GM12875 (cell line): ENCODE results near the gene CCDC170.
"Not testable (repeated sequence)": the region's sequence is repeated elsewhere in the genome, so short reads cannot be mapped to it uniquely, and the experiment has no call there.

Experiments
- H3K4me3 ChIP-seq: one replicate; pipeline ENCODE4 v1.5.1; 2011; ENCODE audit warnings: low read depth, low read length, control low read depth
- TF ChIP-seq, protein P1 (sequence below): IDR thresholded peaks from 2 replicates; pipeline ENCODE4 v1.5.1; 2011; ENCODE audit warnings: low read depth, mild to moderate bottlenecking, control low read depth, inconsistent platforms, low read length, moderate library complexity, borderline replicate concordance; ENCODE audit not compliant: insufficient read depth

Gene CCDC170

DNA sequence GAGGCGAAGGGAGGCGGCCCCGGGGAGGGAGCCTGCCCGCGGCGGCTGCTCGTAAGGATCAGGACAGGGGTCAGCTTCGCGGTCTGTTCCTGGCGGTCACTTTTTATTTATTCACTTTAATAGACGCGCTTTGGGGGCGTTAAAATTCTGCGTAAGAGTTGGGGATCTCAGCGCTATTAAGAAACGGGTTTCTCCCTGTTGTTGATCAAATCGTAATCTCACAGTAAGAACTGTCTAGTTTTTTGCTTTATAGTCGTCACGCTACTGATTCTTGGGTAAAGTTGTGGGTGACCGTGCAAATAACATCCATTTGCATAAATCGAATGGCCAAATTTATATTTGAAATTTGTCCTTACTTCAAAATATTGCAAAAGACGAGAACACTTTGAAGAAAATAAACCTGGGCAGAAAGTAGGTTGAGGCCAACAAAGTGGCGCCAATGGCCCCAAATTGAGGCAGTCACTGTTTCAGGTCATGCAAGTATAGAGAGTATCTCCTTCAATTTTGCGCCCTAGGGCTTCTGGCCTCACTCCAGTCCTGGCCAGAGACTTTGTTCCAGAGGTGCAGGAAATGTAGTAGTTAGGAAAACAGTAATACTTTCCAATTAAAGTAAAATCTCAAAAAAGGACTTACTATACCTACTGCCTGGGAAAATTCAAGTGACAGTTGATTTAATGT lies 40.9 kb upstream of the CCDC170 start:
- TF ChIP-seq, protein P1, sequence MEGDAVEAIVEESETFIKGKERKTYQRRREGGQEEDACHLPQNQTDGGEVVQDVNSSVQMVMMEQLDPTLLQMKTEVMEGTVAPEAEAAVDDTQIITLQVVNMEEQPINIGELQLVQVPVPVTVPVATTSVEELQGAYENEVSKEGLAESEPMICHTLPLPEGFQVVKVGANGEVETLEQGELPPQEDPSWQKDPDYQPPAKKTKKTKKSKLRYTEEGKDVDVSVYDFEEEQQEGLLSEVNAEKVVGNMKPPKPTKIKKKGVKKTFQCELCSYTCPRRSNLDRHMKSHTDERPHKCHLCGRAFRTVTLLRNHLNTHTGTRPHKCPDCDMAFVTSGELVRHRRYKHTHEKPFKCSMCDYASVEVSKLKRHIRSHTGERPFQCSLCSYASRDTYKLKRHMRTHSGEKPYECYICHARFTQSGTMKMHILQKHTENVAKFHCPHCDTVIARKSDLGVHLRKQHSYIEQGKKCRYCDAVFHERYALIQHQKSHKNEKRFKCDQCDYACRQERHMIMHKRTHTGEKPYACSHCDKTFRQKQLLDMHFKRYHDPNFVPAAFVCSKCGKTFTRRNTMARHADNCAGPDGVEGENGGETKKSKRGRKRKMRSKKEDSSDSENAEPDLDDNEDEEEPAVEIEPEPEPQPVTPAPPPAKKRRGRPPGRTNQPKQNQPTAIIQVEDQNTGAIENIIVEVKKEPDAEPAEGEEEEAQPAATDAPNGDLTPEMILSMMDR = no peak
- peak overlapping the region; percentile 55 for H3K4me3 ChIP-seq

DNA sequence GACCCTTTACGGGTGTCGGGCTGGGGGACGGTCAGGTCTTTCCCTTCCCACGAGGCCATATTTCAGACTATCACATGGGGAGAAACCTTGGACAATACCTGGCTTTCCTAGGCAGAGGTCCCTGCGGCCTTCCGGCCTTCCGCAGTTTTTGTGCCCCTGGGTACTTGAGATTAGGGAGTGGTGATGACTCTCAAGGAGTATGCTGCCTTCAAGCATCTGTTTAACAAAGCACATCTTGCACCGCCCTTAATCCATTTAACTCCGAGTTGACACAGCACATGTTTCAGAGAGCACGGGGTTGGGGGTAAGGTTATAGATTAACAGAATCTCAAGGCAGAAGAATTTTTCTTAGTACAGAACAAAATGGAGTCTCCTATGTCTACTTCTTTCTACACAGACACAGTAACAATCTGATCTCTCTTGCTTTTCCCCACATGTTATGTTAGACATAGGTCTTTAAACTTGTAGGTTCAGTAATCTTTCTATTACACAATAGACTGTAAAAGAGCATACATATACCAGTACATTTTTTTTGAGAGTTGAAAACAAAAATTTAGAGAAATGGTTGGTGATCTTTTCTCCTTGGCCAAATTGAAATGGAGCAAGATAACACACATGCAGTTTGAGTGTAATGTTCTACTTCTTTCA lies 37.9 kb upstream of the CCDC170 start:
- H3K4me3 ChIP-seq = not testable (repeated sequence)

DNA sequence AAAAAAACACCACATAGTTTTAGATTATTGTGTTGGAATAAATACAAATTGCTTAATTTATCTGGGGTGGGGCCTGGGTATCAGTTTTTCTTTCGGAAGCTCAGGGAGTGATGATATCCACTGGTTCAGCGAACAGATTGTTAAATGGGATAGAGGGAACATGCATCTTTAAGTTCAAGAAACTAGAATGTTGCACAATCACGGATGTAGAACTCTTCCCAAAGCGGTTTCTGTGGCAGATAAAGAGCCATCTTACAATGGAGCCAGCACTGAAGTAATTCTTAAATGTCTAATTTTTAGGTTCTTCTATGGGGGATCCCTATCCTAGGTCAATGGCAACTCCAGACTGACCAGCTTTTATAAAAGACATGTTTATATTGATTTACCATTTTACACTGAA lies 32.1 kb upstream of the CCDC170 start:
- H3K4me3 ChIP-seq = no peak overlapping the region
- TF ChIP-seq, protein P1 = no peak

DNA sequence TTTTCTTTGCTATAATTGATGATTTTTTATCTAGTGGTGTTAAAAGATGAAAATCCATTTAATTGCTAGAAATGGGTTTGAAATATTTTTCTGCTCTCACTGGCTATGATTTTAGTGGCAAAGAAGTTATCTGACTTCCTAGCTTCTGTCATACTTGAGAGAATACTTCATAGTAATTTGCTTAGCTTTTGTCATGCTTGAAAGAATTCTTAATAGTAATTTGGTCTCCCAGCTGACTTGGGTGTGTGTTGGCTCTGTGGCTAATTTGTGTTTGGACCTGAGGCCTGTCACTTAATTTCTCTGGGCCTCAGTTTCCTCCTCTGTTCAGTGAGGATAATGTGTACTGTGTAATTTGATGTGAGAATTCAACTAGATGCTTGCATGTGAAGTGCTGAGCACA lies 29.1 kb upstream of the CCDC170 start:
- H3K4me3 ChIP-seq = no peak overlapping the region

DNA sequence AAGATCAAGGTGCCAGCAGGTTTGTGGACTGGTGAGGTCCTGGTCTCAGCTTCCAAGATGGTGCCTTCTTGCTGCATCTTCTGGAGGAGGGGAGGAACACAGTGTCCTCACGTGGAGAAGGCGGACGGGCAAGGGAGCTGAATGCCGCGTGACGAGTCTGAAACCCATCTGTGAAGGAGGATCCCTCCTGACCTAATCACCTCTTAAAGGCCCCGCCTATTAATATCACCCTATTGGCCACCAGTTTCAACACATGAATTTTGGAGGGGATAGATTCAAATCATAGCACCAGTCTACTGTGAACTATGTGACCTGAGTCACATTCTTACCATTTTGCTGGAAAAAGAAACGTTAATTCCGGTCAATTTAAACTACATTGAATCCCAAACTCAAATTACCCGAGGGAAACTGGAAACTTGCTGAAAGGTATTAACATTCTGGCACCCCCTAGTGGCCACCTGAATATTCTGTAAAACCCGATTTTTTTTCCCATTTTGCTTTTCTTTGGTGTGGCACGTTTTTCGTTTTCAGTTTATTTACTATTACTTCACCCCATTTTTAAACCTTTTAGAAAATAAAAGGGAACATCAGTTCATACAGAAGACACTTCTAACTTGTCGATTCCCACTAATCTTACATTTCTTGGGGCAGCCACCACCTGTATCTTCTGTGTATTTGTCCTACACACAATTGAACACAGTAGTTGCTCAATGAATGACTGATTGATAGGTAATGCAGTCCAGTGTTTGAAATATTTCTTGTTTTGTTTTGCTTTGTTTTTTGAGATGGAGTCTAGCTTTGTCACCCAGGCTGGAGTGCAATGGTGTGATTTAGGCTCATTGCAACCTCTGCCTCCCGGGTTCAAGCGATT lies 17.9 kb upstream of the CCDC170 start:
- no peak overlapping the region for H3K4me3 ChIP-seq
- TF ChIP-seq, protein P1 = peak; percentile 51; the same call in 1 of the 2 replicates

More for the DNA sequence above, 29.1 kb upstream of the CCDC170 start:
- TF ChIP-seq, protein P1 = no peak

DNA sequence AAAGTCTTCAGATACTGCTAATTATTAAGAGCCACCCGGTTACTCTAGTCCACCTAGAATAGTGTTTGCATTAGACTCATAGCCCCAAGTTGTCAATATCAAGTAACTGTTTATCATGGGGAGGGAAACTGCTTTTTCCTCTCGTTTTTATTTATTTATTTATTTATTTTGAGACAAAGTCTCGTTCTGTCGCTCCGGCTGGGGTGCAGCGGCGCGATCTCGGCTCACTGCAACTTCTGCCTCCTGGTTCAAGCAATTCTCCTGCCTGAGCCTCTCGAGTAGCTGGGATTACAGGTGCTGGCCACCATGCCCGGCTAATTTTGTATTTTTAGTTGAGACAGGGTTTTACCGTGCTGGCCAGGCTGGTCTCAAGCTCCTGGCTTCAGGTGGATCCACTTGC lies 16.1 kb upstream of the CCDC170 start:
- TF ChIP-seq, protein P1 = no peak
- H3K4me3 ChIP-seq = no peak overlapping the region

DNA sequence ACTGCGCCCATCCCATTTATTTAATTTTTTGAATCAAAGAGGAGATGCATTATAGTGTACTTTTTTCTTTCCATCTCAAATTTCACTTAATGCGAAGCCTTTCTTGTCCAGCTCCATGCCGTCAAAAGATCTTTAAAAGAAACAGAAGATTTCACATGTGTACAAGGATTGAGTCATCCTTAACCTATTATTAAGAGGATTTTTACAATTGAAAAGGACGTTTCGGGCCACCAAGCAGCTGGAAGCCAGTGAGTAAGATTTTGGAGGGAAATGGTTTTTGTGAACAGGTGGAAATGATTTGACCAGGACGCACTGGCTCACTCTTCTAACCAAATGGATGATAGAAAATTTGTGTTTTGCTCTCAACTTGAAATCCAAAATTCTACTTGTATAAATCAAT lies 15.1 kb upstream of the CCDC170 start:
- TF ChIP-seq, protein P1 = no peak
- H3K4me3 ChIP-seq = no peak overlapping the region
